ENCODE data around the gene PTH2. TPM values are rescaled to one million over a fixed set of nuclear protein-coding genes. Genes with fewer than 3 reads are reported as not detected.
"Not testable (repeated sequence)": the region's sequence is repeated elsewhere in the genome, so short reads cannot be mapped to it uniquely, and the experiment has no call there.

Gene PTH2
- not detected for total RNA-seq

GRCh38 chr19:49423071-49423984 lies at the start of gene PTH2:
TSS of gene PTH2 (minus strand) at chr19:49423441. CDS start at chr19:49423339, 102 bp downstream.
- Mint-ChIP-seq H3K27me3 (peaks cover 92% of the 10 kb centered on the region), H3K4me1 (peaks cover 41% of the 10 kb centered on the region), H3K4me3 (peak within 1 kb of the TSS; percentile 66), H3K27ac (peak within 1 kb of the TSS; percentile 52), H3K36me3 (peaks cover 2% of the 10 kb centered on the region), H3K9me3 (ENCODE audit: low read depth) (no peaks in the 10 kb centered on the region)
- CTCF ChIA-PET = interaction anchor here (0.9 to 7.4 kb wide), 5 partner anchors 13 to 53 kb away, joined by 3 to 52 read pairs (median 10); partner anchors contain the start of gene PIH1D1
- no peak for DNase-seq
- ATAC-seq = no peak

GRCh38 chr19:49472936-49473335 lies 49.7 kb upstream of the PTH2 start:
- Mint-ChIP-seq H3K9me3 (ENCODE audit: low read depth) (no peaks in the 10 kb centered on the region), H3K4me3 (peak overlapping the region; percentile 87)
- no peak for DNase-seq

GRCh38 chr19:49470615-49470978 lies 47.4 kb upstream of the PTH2 start:
- Mint-ChIP-seq H3K4me3 (no peak overlapping the region), H3K9me3 (ENCODE audit: low read depth) (no peaks in the 10 kb centered on the region), H3K36me3 (peaks cover 7% of the 10 kb centered on the region), H3K27me3 (no peaks in the 10 kb centered on the region), H3K4me1 (peaks cover 53% of the 10 kb centered on the region), H3K27ac (peak overlapping the region; percentile 99)
- ATAC-seq = no peak
- CTCF ChIA-PET = interaction anchor here (0.7 to 7.4 kb wide), 30 partner anchors 17 to 245 kb away, joined by 3 to 185 read pairs (median 5); partner anchors contain the start of genes ALDH16A1, CD37, GFY and KASH5
- DNase-seq = peak; percentile 63

More at GRCh38 chr19:49472936-49473335, 49.7 kb upstream of the PTH2 start:
- Mint-ChIP-seq H3K27me3 (no peaks in the 10 kb centered on the region), H3K36me3 (peaks cover 13% of the 10 kb centered on the region), H3K27ac (peak overlapping the region; percentile 85), H3K4me1 (peaks cover 63% of the 10 kb centered on the region)
- CTCF ChIA-PET = interaction anchor here (0.6 to 7.4 kb wide), 27 partner anchors 13 to 247 kb away, joined by 3 to 185 read pairs (median 5); partner anchors contain the start of genes ALDH16A1, PIH1D1, PRMT1 and RPL13A
- no peak for ATAC-seq

GRCh38 chr19:49469828-49470614 lies 46.8 kb upstream of the PTH2 start:
- Mint-ChIP-seq H3K36me3 (peaks cover 4% of the 10 kb centered on the region), H3K4me3 (peak overlapping the region; percentile 55), H3K27ac (peak overlapping the region; percentile 99), H3K9me3 (ENCODE audit: low read depth) (no peaks in the 10 kb centered on the region), H3K4me1 (peaks cover 51% of the 10 kb centered on the region), H3K27me3 (no peaks in the 10 kb centered on the region)
- ATAC-seq (peak; percentile 65), DNase-seq (peak; percentile 97)
- CTCF ChIA-PET = interaction anchor here (0.6 to 7.4 kb wide), 37 partner anchors 16 to 245 kb away, joined by 3 to 185 read pairs (median 5); partner anchors contain the start of genes ALDH16A1, CD37, GFY and KASH5

- Mint-ChIP-seq H3K36me3 (peaks cover 9% of the 10 kb centered on the region), H3K4me3 (peak overlapping the region; percentile 69), H3K4me1 (peaks cover 52% of the 10 kb centered on the region), H3K27ac (peak overlapping the region; percentile 99), H3K9me3 (ENCODE audit: low read depth) (no peaks in the 10 kb centered on the region), H3K27me3 (no peaks in the 10 kb centered on the region)
- CTCF ChIA-PET = interaction anchor here (0.7 to 7.4 kb wide), 17 partner anchors 15 to 203 kb away, joined by 3 to 185 read pairs (median 5); partner anchors contain the start of genes ALDH16A1, CD37, KASH5 and PIH1D1
- DNase-seq = peak; percentile 98
- ATAC-seq = peak; percentile 78
Measured at GRCh38 chr19:49468746-49469447, 45.7 kb upstream of the PTH2 start.

GRCh38 chr19:49468199-49468598 lies 45.0 kb upstream of the PTH2 start:
- Mint-ChIP-seq H3K4me3 (peak overlapping the region; percentile 69), H3K27me3 (no peaks in the 10 kb centered on the region), H3K9me3 (ENCODE audit: low read depth) (no peaks in the 10 kb centered on the region), H3K27ac (peak overlapping the region; percentile 99), H3K36me3 (peaks cover 9% of the 10 kb centered on the region), H3K4me1 (peaks cover 46% of the 10 kb centered on the region)
- CTCF ChIA-PET = interaction anchor here (7.4 kb wide), 1 partner anchor 14 kb away, joined by 185 read pairs; the partner anchor contains the start of genes ALDH16A1 and PIH1D1
- DNase-seq (no peak), ATAC-seq (no peak)

GRCh38 chr19:49465371-49465770 lies 42.1 kb upstream of the PTH2 start:
- peaks cover 11% of the 10 kb centered on the region for H3K36me3 Mint-ChIP-seq
- DNase-seq = no peak
- peaks cover 23% of the 10 kb centered on the region for H3K4me1 Mint-ChIP-seq
- no peaks in the 10 kb centered on the region for H3K27me3 Mint-ChIP-seq
- ATAC-seq = no peak
- no peaks in the 10 kb centered on the region for H3K9me3 Mint-ChIP-seq (ENCODE audit: low read depth)
- no peak overlapping the region for H3K4me3 Mint-ChIP-seq
- CTCF ChIA-PET = interaction anchor here (1.4 kb wide), 1 partner anchor 11 kb away, joined by 3 read pairs; no protein-coding TSS in a partner anchor
- H3K27ac Mint-ChIP-seq = peak overlapping the region; percentile 19

- DNase-seq (no peak), ATAC-seq (no peak)
- Mint-ChIP-seq H3K27ac (peak overlapping the region; percentile 29), H3K36me3 (peaks cover 15% of the 10 kb centered on the region), H3K27me3 (no peaks in the 10 kb centered on the region), H3K9me3 (ENCODE audit: low read depth) (no peaks in the 10 kb centered on the region), H3K4me1 (peaks cover 14% of the 10 kb centered on the region), H3K4me3 (no peak overlapping the region)
- CTCF ChIA-PET = no interaction called here
Measured at GRCh38 chr19:49463960-49464740, 40.9 kb upstream of the PTH2 start.

- Mint-ChIP-seq H3K4me1 (peaks cover 18% of the 10 kb centered on the region), H3K9me3 (ENCODE audit: low read depth) (no peaks in the 10 kb centered on the region), H3K4me3 (no peak overlapping the region), H3K27ac (no peak overlapping the region), H3K36me3 (peaks cover 14% of the 10 kb centered on the region), H3K27me3 (no peaks in the 10 kb centered on the region)
- no peak for ATAC-seq
- CTCF ChIA-PET = no interaction called here
- no peak for DNase-seq
Measured at GRCh38 chr19:49462492-49462891, 39.3 kb upstream of the PTH2 start.

GRCh38 chr19:49461656-49462055 lies 38.4 kb upstream of the PTH2 start:
- peaks cover 14% of the 10 kb centered on the region for H3K36me3 Mint-ChIP-seq
- ATAC-seq (no peak), DNase-seq (no peak)
- no peak overlapping the region for H3K4me3 Mint-ChIP-seq
- peaks cover 25% of the 10 kb centered on the region for H3K4me1 Mint-ChIP-seq
- CTCF ChIA-PET = no interaction called here
- no peak overlapping the region for H3K27ac Mint-ChIP-seq
- H3K27me3 Mint-ChIP-seq = no peaks in the 10 kb centered on the region
- no peaks in the 10 kb centered on the region for H3K9me3 Mint-ChIP-seq (ENCODE audit: low read depth)

GRCh38 chr19:49461130-49461529 lies 37.9 kb upstream of the PTH2 start:
- peaks cover 29% of the 10 kb centered on the region for H3K4me1 Mint-ChIP-seq
- H3K4me3 Mint-ChIP-seq; CTCF ChIA-PET; DNase-seq; ATAC-seq; H3K9me3 Mint-ChIP-seq (ENCODE audit: low read depth); H3K27me3 Mint-ChIP-seq; H3K27ac Mint-ChIP-seq: not testable (repeated sequence)
- H3K36me3 Mint-ChIP-seq = peaks cover 14% of the 10 kb centered on the region

GRCh38 chr19:49459388-49459787 lies 36.1 kb upstream of the PTH2 start:
- CTCF ChIA-PET = interaction anchor here (1.6 to 14.2 kb wide), 2 partner anchors 11 to 33 kb away, joined by 3 to 185 read pairs; partner anchors contain the start of gene FLT3LG
- Mint-ChIP-seq H3K4me1 (peaks cover 37% of the 10 kb centered on the region), H3K27ac (no peak overlapping the region), H3K27me3 (no peaks in the 10 kb centered on the region), H3K9me3 (ENCODE audit: low read depth) (no peaks in the 10 kb centered on the region), H3K36me3 (peaks cover 10% of the 10 kb centered on the region), H3K4me3 (no peak overlapping the region)
- no peak for DNase-seq
- ATAC-seq = no peak
